ENCODE measurements around the gene PEAK3. TPM values are rescaled to one million over a fixed set of nuclear protein-coding genes. Genes with fewer than 3 reads are reported as not detected.

Gene PEAK3
- total RNA-seq, 6 donors from 2014 or later, result 2.4 to 8.6 (median 4.6) TPM

DNA sequence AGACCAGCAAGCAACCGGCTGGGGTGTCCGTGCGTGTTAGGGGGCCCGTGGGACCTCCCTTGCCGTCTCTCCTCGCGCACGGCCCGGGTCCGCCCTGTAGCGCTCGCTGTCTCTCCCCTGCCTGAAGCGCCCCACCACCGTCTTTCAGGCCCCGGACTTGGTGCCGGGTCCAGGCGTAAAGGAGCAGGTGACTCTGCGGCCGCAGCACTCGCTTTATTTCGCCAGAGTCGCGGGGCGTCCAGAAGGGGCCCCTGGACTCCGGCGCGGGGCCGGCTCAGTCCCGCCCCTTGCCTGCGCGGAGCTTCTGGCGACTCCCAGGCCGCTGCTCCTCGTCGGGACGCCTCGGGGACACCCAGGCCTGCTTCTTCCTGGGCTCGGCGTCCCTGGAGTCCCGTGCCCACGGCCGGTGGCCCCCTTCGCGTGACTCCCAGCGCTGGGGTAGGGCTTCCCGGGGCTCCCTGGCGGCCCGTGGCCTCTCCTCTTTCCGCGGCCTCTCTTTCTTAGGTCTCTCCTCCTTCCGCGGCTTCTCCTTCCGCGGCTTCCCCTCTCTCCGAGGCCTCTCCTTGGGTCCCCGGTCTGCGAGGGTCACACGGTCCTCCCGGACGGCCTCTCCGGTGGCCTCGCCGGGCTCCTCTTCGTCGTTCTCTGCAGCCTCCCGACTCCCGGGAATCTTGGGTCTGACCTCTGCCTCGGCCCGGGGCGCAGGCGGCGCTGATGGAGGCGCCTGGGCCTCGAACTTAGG is 29.7 kb downstream of the PEAK3 start:
- no peak for ATAC-seq (ENCODE audit: low FRiP score in 2 of 2)
- WGBS, 2 donors, result 8 to 10% methylated on average over 27 to 70 of the region's 74 CpGs
- Histone ChIP-seq H3K9me3 (no peaks in the 10 kb centered on the region), H3K4me1 (peaks cover 38 to 46% (median 41%) of the 10 kb centered on the region in 4 donors), H3K27me3 (peaks cover 0 to 45% (median 37%) of the 10 kb centered on the region in 4 donors), H3K36me3 (peaks cover 6 to 18% (median 18%) of the 10 kb centered on the region in 4 donors), H3K4me3 (peak overlapping the region in 3 of 4 donors; percentile 10 to 32 (median 27)), H3K27ac (no peak overlapping the region)
- TF ChIP-seq EP300 (IDR thresholded peaks at IDR 0.05), result no peak
- TF ChIP-seq POLR2A (IDR thresholded peaks at IDR 0.05), result no peak
- TF ChIP-seq POLR2AphosphoS5 (IDR thresholded peaks at IDR 0.05), result no peak
- TF ChIP-seq, protein P1, sequence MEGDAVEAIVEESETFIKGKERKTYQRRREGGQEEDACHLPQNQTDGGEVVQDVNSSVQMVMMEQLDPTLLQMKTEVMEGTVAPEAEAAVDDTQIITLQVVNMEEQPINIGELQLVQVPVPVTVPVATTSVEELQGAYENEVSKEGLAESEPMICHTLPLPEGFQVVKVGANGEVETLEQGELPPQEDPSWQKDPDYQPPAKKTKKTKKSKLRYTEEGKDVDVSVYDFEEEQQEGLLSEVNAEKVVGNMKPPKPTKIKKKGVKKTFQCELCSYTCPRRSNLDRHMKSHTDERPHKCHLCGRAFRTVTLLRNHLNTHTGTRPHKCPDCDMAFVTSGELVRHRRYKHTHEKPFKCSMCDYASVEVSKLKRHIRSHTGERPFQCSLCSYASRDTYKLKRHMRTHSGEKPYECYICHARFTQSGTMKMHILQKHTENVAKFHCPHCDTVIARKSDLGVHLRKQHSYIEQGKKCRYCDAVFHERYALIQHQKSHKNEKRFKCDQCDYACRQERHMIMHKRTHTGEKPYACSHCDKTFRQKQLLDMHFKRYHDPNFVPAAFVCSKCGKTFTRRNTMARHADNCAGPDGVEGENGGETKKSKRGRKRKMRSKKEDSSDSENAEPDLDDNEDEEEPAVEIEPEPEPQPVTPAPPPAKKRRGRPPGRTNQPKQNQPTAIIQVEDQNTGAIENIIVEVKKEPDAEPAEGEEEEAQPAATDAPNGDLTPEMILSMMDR (IDR thresholded peaks at IDR 0.05), result no peak
- DNase-seq, result peak in 1 of 2 donors; percentile 85

DNA sequence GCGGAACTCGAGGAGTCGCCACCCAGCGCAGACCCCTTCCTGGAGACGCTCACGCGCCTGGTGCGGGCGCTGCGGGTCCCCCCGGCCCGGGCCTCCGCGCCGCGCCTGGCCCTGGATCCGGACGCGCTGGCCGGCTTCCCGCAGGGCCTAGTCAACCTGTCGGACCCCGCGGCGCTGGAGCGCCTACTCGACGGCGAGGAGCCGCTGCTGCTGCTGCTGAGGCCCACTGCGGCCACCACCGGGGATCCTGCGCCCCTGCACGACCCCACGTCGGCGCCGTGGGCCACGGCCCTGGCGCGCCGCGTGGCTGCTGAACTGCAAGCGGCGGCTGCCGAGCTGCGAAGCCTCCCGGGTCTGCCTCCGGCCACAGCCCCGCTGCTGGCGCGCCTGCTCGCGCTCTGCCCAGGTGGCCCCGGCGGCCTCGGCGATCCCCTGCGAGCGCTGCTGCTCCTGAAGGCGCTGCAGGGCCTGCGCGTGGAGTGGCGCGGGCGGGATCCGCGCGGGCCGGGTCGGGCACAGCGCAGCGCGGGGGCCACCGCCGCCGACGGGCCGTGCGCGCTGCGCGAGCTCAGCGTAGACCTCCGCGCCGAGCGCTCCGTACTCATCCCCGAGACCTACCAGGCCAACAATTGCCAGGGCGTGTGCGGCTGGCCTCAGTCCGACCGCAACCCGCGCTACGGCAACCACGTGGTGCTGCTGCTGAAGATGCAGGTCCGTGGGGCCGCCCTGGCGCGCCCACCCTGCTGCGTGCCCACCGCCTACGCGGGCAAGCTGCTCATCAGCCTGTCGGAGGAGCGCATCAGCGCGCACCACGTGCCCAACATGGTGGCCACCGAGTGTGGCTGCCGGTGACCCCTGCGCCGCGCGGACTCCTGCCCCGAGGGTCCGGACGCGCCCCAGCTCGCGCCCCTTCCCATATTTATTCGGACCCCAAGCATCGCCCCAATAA is 30.6 kb downstream of the PEAK3 start:
- TF ChIP-seq EP300 (IDR thresholded peaks at IDR 0.05) (no peak), POLR2A (IDR thresholded peaks at IDR 0.05) (no peak), POLR2AphosphoS5 (IDR thresholded peaks at IDR 0.05) (no peak)
- TF ChIP-seq, protein P1 (IDR thresholded peaks at IDR 0.05), result no peak
- peak overlapping the region in 3 of 4 donors; percentile 10 to 32 (median 27) for H3K4me3 ChIP-seq
- H3K4me1 ChIP-seq, result peaks cover 43 to 52% (median 46%) of the 10 kb centered on the region in 4 donors
- H3K36me3 ChIP-seq, result peaks cover 14 to 27% (median 26%) of the 10 kb centered on the region in 4 donors
- ATAC-seq (ENCODE audit: low FRiP score in 2 of 2) (peak in 1 of 2 donors; percentile 1), DNase-seq (peak in 1 of 2 donors; percentile 86)
- H3K9me3 ChIP-seq, result no peaks in the 10 kb centered on the region
- WGBS, 2 donors, result 17% methylated on average over 34 of the region's 125 CpGs; no CpG with 5 or more reads in 1 of the 2 donors
- peaks cover 0 to 45% (median 37%) of the 10 kb centered on the region in 4 donors for H3K27me3 ChIP-seq
- no peak overlapping the region for H3K27ac ChIP-seq

DNA sequence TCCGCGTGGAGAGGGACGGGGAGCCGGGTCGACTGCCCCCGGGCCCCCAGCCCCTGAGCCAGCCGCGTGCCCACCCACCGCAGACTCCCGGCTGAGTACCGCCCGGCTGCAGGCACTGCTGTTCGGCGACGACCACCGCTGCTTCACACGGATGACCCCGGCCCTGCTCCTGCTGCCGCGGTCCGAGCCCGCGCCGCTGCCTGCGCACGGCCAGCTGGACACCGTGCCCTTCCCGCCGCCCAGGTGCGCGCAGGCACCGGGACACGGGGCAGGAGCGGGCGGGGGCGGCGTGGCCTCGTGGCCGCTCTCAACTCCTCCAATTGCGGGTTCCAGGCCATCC is 31.2 kb downstream of the PEAK3 start:
- Histone ChIP-seq H3K36me3 (peaks cover 19 to 33% (median 33%) of the 10 kb centered on the region in 4 donors), H3K27me3 (peaks cover 0 to 45% (median 37%) of the 10 kb centered on the region in 4 donors), H3K9me3 (no peaks in the 10 kb centered on the region), H3K27ac (no peak overlapping the region), H3K4me1 (peaks cover 43 to 57% (median 46%) of the 10 kb centered on the region in 4 donors), H3K4me3 (peak overlapping the region in 2 of 4 donors; percentile 17 to 27)
- TF ChIP-seq EP300 (IDR thresholded peaks at IDR 0.05) (no peak), POLR2A (IDR thresholded peaks at IDR 0.05) (no peak), POLR2AphosphoS5 (IDR thresholded peaks at IDR 0.05) (no peak)
- TF ChIP-seq, protein P1 (IDR thresholded peaks at IDR 0.05), result no peak
- 8% methylated on average over 5 of the region's 40 CpGs; no CpG with 5 or more reads in 1 of the 2 donors for WGBS, 2 donors
- no peak for DNase-seq
- no peak for ATAC-seq (ENCODE audit: low FRiP score in 2 of 2)

DNA sequence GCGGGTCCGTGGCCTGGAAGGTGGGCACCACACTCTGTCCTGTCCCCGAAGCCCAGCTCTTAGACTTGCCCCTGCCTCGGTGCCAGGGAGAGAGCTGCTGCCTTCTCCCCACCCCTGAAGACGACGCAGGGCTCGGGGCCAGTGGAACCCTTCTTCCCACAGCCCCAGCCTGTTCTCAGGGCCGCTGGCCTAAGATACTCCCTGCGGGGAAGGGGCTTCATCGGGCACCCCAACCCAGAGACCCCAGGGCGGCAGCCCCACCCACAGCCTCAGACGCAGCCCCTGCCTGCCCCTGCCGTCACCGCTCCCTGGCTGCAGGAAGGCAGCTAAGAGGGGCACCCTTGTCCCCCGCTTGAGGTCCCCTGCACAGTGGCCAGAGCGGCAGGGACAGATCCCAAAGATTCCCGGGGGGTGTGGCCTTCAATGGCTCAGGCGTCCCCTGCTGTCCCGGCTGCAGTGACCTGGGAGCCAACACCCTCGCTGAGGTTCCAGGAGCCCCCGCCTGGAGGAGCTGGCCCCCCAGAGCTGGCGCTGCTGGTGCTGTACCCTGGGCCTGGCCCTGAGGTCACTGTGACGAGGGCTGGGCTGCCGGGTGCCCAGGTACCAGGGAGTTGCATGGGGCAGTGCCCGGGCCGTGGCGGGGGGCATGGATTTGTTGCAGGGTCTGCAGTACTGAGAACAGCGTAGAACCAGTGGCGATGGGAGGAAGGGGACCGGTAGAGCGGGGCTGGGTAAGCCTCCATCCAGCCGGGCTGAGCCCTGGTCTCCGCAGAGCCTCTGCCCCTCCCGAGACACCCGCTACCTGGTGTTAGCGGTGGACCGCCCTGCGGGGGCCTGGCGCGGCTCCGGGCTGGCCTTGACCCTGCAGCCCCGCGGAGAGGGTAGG is 31.9 kb downstream of the PEAK3 start:
- Histone ChIP-seq H3K9me3 (no peaks in the 10 kb centered on the region), H3K27ac (no peak overlapping the region), H3K4me1 (peaks cover 43 to 57% (median 46%) of the 10 kb centered on the region in 4 donors), H3K36me3 (peaks cover 25 to 39% (median 39%) of the 10 kb centered on the region in 4 donors), H3K27me3 (peaks cover 0 to 45% (median 37%) of the 10 kb centered on the region in 4 donors), H3K4me3 (no peak overlapping the region)
- WGBS, 2 donors, result 30 to 43% methylated on average over 2 to 40 of the region's 43 CpGs
- TF ChIP-seq, protein P1 (IDR thresholded peaks at IDR 0.05), result no peak
- no peak for TF ChIP-seq EP300 (IDR thresholded peaks at IDR 0.05)
- TF ChIP-seq POLR2AphosphoS5 (IDR thresholded peaks at IDR 0.05), result no peak
- no peak for TF ChIP-seq POLR2A (IDR thresholded peaks at IDR 0.05)
- DNase-seq, result peak in 1 of 2 donors; percentile 82
- ATAC-seq (ENCODE audit: low FRiP score in 2 of 2), result no peak

All from upper lobe of left lung (tissue), 6 donors.